ENCODE data around the gene PNKP.

The PNKP gene

GRCh38 chr19:49850221-49850486, 17.2 kb downstream of the PNKP start:
- Histone ChIP-seq H3K79me2 (ENCODE audit: control insufficient read depth, low read length) (peaks cover 33% of the 10 kb centered on the region), H3K9me3 (ENCODE audit: control insufficient read depth, insufficient read depth, low read length) (no peaks in the 10 kb centered on the region), H3K4me1 (ENCODE audit: control insufficient read depth, low read length) (peaks cover 49% of the 10 kb centered on the region), H3K27ac (ENCODE audit: low read depth, low read length) (peak overlapping the region; percentile 83; the same call in 1 of the 2 replicates), H3K4me3 (ENCODE audit: low read length) (peak overlapping the region; percentile 81), H3K36me3 (ENCODE audit: control insufficient read depth, low read length) (peaks cover 21% of the 10 kb centered on the region), H4K20me1 (ENCODE audit: control insufficient read depth, insufficient read depth, low read depth, low read length) (peaks cover 13% of the 10 kb centered on the region; the same call in 1 of the 2 replicates), H3K9me2 (replicated peaks; ENCODE audit: control insufficient read depth, low read length) (no peaks in the 10 kb centered on the region), H3K4me2 (ENCODE audit: low read length) (peak overlapping the region; percentile 57), H3K27me3 (ENCODE audit: control insufficient read depth, low read length) (no peaks in the 10 kb centered on the region; the same call in 1 of the 2 replicates), H3F3A (ENCODE audit: control insufficient read depth, insufficient read depth) (peaks cover 17% of the 10 kb centered on the region)
- TF ChIP-seq, protein P1, sequence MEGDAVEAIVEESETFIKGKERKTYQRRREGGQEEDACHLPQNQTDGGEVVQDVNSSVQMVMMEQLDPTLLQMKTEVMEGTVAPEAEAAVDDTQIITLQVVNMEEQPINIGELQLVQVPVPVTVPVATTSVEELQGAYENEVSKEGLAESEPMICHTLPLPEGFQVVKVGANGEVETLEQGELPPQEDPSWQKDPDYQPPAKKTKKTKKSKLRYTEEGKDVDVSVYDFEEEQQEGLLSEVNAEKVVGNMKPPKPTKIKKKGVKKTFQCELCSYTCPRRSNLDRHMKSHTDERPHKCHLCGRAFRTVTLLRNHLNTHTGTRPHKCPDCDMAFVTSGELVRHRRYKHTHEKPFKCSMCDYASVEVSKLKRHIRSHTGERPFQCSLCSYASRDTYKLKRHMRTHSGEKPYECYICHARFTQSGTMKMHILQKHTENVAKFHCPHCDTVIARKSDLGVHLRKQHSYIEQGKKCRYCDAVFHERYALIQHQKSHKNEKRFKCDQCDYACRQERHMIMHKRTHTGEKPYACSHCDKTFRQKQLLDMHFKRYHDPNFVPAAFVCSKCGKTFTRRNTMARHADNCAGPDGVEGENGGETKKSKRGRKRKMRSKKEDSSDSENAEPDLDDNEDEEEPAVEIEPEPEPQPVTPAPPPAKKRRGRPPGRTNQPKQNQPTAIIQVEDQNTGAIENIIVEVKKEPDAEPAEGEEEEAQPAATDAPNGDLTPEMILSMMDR (IDR thresholded peaks at IDR 0.05; ENCODE audit: low read depth, low read length, poor library complexity, severe bottlenecking) = no peak
- TF ChIP-seq EZH2phosphoT487 (IDR thresholded peaks at IDR 0.05; ENCODE audit: borderline replicate concordance, low read length) = no peak

- peaks cover 54% of the 10 kb centered on the region for H3K4me1 ChIP-seq (ENCODE audit: control insufficient read depth, low read length)
- no peaks in the 10 kb centered on the region; the same call in 1 of the 2 replicates for H3K27me3 ChIP-seq (ENCODE audit: control insufficient read depth, low read length)
- H3F3A ChIP-seq (ENCODE audit: control insufficient read depth, insufficient read depth) = peaks cover 20% of the 10 kb centered on the region
- H3K9me2 ChIP-seq (replicated peaks; ENCODE audit: control insufficient read depth, low read length) = no peaks in the 10 kb centered on the region
- H3K79me2 ChIP-seq (ENCODE audit: control insufficient read depth, low read length) = peaks cover 29% of the 10 kb centered on the region
- no peak for TF ChIP-seq EZH2phosphoT487 (IDR thresholded peaks at IDR 0.05; ENCODE audit: borderline replicate concordance, low read length)
- TF ChIP-seq, protein P1 (IDR thresholded peaks at IDR 0.05; ENCODE audit: low read depth, low read length, poor library complexity, severe bottlenecking) = no peak
- peak overlapping the region; percentile 81 for H3K4me3 ChIP-seq (ENCODE audit: low read length)
- peaks cover 17% of the 10 kb centered on the region for H3K36me3 ChIP-seq (ENCODE audit: control insufficient read depth, low read length)
- no peak overlapping the region for H3K27ac ChIP-seq (ENCODE audit: low read depth, low read length)
- H4K20me1 ChIP-seq (ENCODE audit: control insufficient read depth, insufficient read depth, low read depth, low read length) = peaks cover 13% of the 10 kb centered on the region; the same call in 1 of the 2 replicates
- H3K9me3 ChIP-seq (ENCODE audit: control insufficient read depth, insufficient read depth, low read length) = no peaks in the 10 kb centered on the region
- peak overlapping the region; percentile 57 for H3K4me2 ChIP-seq (ENCODE audit: low read length)
Observed at GRCh38 chr19:49849433-49850220, 17.7 kb downstream of the PNKP start.

GRCh38 chr19:49848938-49849337, 18.4 kb downstream of the PNKP start:
- Histone ChIP-seq H3K9me3 (ENCODE audit: control insufficient read depth, insufficient read depth, low read length) (no peaks in the 10 kb centered on the region), H3K27ac (ENCODE audit: low read depth, low read length) (no peak overlapping the region), H3F3A (ENCODE audit: control insufficient read depth, insufficient read depth) (peaks cover 20% of the 10 kb centered on the region), H3K4me3 (ENCODE audit: low read length) (no peak overlapping the region), H3K4me2 (ENCODE audit: low read length) (no peak overlapping the region), H3K36me3 (ENCODE audit: control insufficient read depth, low read length) (peaks cover 11% of the 10 kb centered on the region), H4K20me1 (ENCODE audit: control insufficient read depth, insufficient read depth, low read depth, low read length) (peaks cover 11% of the 10 kb centered on the region; the same call in 1 of the 2 replicates), H3K27me3 (ENCODE audit: control insufficient read depth, low read length) (no peaks in the 10 kb centered on the region; the same call in 1 of the 2 replicates), H3K79me2 (ENCODE audit: control insufficient read depth, low read length) (peaks cover 23% of the 10 kb centered on the region), H3K4me1 (ENCODE audit: control insufficient read depth, low read length) (peaks cover 59% of the 10 kb centered on the region), H3K9me2 (replicated peaks; ENCODE audit: control insufficient read depth, low read length) (no peaks in the 10 kb centered on the region)
- TF ChIP-seq, protein P1 (IDR thresholded peaks at IDR 0.05; ENCODE audit: low read depth, low read length, poor library complexity, severe bottlenecking) = no peak
- TF ChIP-seq EZH2phosphoT487 (IDR thresholded peaks at IDR 0.05; ENCODE audit: borderline replicate concordance, low read length) = no peak
